HG03460 (cell line): ENCODE data around the gene KAZN.

Experiments used
- ATAC-seq: cut with Tn5 transposase; IDR thresholded peaks from one replicate; pipeline ENCODE4 v1.9.1; 2021; ENCODE audit not compliant: unreplicated experiment

Gene KAZN

GRCh38 chr1:14924455-14925331 is 326.2 kb downstream of the KAZN start:
- ATAC-seq, result no peak

- ATAC-seq, result no peak
These were observed 327.1 kb downstream of the KAZN start for GRCh38 chr1:14925336-14926136.

- no peak for ATAC-seq
These were observed 327.7 kb downstream of the KAZN start for GRCh38 chr1:14926229-14926628.

- no peak for ATAC-seq
These were observed 328.5 kb downstream of the KAZN start for GRCh38 chr1:14926818-14927575.

- no peak for ATAC-seq
These were observed 329.9 kb downstream of the KAZN start for GRCh38 chr1:14928412-14928811.

GRCh38 chr1:14928886-14929546 is 330.5 kb downstream of the KAZN start:
- no peak for ATAC-seq

GRCh38 chr1:14929547-14930246 is 331.2 kb downstream of the KAZN start:
- ATAC-seq, result no peak

- no peak for ATAC-seq
These were observed 331.9 kb downstream of the KAZN start for GRCh38 chr1:14930247-14930965.

GRCh38 chr1:14932034-14932638 is 333.7 kb downstream of the KAZN start:
- no peak for ATAC-seq

GRCh38 chr1:14934867-14935266 is 336.4 kb downstream of the KAZN start:
- ATAC-seq, result no peak

- ATAC-seq, result no peak
These were observed 338.3 kb downstream of the KAZN start for GRCh38 chr1:14936815-14937214.

GRCh38 chr1:14937288-14937949 is 338.9 kb downstream of the KAZN start:
- no peak for ATAC-seq

GRCh38 chr1:14939527-14940284 is 341.2 kb downstream of the KAZN start:
- ATAC-seq, result no peak

GRCh38 chr1:14940285-14940870 is 341.9 kb downstream of the KAZN start:
- no peak for ATAC-seq

- ATAC-seq, result no peak
These were observed 343.4 kb downstream of the KAZN start for GRCh38 chr1:14941864-14942263.

GRCh38 chr1:14944471-14944985 is 346.0 kb downstream of the KAZN start:
- ATAC-seq, result no peak
